Left renal cortex interstitium (tissue), 4 donors: ENCODE data around the gene CRTC1. TPM values are rescaled to one million over a fixed set of nuclear protein-coding genes. Genes with fewer than 3 reads are reported as not detected.

ENCODE experiments used
- DNase-seq, 4 donors: peaks; one replicate each; pipeline ENCODE4 v3.0.0-alpha.2; 2013; ENCODE audit warnings: low read depth in 4 of 4, low spot score in 2 of 4, missing footprints in 1 of 4
- polyA plus RNA-seq, 4 donors: library from polyadenylated mRNA; unstranded; fragments of 120-200 nt; gene quantifications; one replicate each; pipeline ENCODE4 v1.2.1, GENCODE V29; 2013; ENCODE audit not compliant: insufficient read length in 4 of 4

Gene CRTC1
- polyA plus RNA-seq, 4 donors, result 12.2 to 32.4 (median 21.6) TPM

DNA sequence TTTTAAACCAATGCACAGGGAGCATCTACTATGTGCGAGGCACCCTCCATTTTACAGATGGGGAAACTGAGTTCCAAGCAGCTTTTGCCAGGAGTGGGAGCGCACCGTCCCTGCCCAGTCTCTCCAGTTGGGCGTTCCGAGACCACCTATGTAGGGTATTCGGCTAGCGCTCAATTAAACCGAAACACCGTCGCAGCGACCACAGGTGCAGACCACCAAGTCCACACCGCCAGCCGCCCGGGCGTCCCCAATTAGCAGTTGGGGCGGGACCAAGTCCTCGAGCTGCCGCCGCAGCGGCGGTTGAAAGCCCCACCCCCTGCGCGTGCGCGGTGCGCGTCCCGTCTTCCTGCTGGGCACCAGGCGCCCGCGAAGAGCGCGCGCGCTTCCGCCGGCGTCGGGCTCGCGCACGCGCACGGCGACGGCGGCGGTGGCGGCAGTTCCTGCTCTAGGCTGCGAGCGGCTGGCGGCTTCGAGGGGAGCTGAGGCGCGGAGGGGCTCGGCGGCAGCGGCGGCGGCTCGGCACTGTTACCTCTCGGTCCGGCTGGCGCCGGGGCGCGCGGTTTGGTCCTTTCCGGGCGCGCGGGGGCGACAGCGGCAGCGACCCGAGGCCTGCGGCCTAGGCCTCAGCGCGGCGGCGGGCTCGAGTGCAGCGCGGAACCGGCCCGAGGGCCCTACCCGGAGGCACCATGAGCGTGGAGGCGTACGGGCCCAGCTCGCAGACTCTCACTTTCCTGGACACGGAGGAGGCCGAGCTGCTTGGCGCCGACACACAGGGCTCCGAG lies 148.2 kb downstream of the CRTC1 start, which contains the start of gene UPF1:
Gene UPF1 (plus strand): TSS at position 436 of the 782 bp plus-strand sequence. CDS start 251 bp downstream, at position 687.
- DNase-seq, result peak in 3 of 4 donors; percentile 83 to 91 (median 88)

Other genes starting within 250 kb of the CRTC1 start
- 100 to 1,000 TPM in 3 of 4 donors, 10 to 100 TPM in 1; 85.7 to 154 (median 134) TPM for gene ISYNA1, start 245.5 kb upstream of the CRTC1 start, polyA plus RNA-seq
- 10 to 100 TPM in 3 of 4 donors, 1 to 10 TPM in 1; 8.3 to 13.8 (median 12.3) TPM for gene ELL, start 161.6 kb upstream of the CRTC1 start, polyA plus RNA-seq
- 100 to 1,000 TPM; 155 to 215 (median 193) TPM for gene FKBP8, start 140.1 kb upstream of the CRTC1 start, polyA plus RNA-seq
- gene KXD1, start 125.8 kb upstream of the CRTC1 start, polyA plus RNA-seq, result 10 to 100 TPM; 55.5 to 75.7 (median 67.6) TPM
- gene UBA52, start 111.8 kb upstream of the CRTC1 start, polyA plus RNA-seq, result 1,000 to 10,000 TPM in 1 of 4 donors, 100 to 1,000 TPM in 3; 710 to 1,047 (median 838) TPM
- 10 to 100 TPM; 22.5 to 51.3 (median 38.4) TPM for gene REX1BD, start 94.9 kb upstream of the CRTC1 start, polyA plus RNA-seq
- 1 to 10 TPM; 3.3 to 7.7 (median 4.1) TPM for gene CRLF1, start 76.9 kb upstream of the CRTC1 start, polyA plus RNA-seq
- gene TMEM59L, start 70.8 kb upstream of the CRTC1 start, polyA plus RNA-seq, result 1 to 10 TPM; 2.3 to 4.1 (median 3.7) TPM
- 10 to 100 TPM in 2 of 4 donors, 1 to 10 TPM in 2; 6.4 to 13.3 (median 9.8) TPM for gene KLHL26, start 46.7 kb upstream of the CRTC1 start, polyA plus RNA-seq
- under 1 TPM in 3 of 4 donors, not detected in 1; 0.11 to 0.39 (median 0.35) TPM for gene COMP, start 107.6 kb downstream of the CRTC1 start, polyA plus RNA-seq
- 10 to 100 TPM; 44.6 to 70.4 (median 62.0) TPM for gene UPF1, start 148.3 kb downstream of the CRTC1 start, polyA plus RNA-seq
- gene CERS1, start 212.5 kb downstream of the CRTC1 start, polyA plus RNA-seq, result 1 to 10 TPM; 4.8 to 8.1 (median 6.7) TPM
- gene COPE, start 235.7 kb downstream of the CRTC1 start, polyA plus RNA-seq, result 100 to 1,000 TPM in 3 of 4 donors, 10 to 100 TPM in 1; 97.5 to 153 (median 119) TPM
- 10 to 100 TPM; 43.2 to 60.9 (median 51.9) TPM for gene DDX49, start 236.0 kb downstream of the CRTC1 start, polyA plus RNA-seq